NOMO-1 treated with dmso at 0.1 percent for 144 hours (cell line): ENCODE data around the gene ST3GAL2.
"Not testable (repeated sequence)": the region's sequence is repeated elsewhere in the genome, so short reads cannot be mapped to it uniquely, and the experiment has no call there.

Experiments
- DNase-seq: peaks from one replicate; lab custom pipeline; 2025; ENCODE audit not compliant: unreplicated experiment; lab: John Stamatoyannopoulos, UW

ST3GAL2 gene

DNA sequence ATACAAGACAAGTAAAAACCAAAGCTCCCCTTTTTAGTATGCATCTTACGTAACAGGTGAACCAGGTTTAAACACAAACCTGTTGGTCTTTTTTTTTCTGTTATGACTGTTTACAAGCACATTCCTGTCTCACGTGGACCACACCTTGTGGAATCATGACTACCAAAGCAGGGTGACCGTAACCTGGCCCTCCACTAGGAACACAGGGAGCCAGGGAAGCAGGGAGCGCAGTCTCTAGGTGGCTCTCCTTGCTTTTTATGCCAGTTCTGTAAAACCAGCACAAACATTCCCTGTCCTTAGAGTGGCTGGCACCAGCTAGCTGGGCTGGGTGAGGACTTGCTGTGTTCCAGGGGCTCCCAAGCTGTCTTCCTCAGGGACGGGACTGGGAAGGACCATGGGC, 48.1 kb downstream of the ST3GAL2 start:
- no peak for DNase-seq

GRCh38 chr16:70388006-70388680, 50.8 kb downstream of the ST3GAL2 start:
- no peak for DNase-seq

DNA sequence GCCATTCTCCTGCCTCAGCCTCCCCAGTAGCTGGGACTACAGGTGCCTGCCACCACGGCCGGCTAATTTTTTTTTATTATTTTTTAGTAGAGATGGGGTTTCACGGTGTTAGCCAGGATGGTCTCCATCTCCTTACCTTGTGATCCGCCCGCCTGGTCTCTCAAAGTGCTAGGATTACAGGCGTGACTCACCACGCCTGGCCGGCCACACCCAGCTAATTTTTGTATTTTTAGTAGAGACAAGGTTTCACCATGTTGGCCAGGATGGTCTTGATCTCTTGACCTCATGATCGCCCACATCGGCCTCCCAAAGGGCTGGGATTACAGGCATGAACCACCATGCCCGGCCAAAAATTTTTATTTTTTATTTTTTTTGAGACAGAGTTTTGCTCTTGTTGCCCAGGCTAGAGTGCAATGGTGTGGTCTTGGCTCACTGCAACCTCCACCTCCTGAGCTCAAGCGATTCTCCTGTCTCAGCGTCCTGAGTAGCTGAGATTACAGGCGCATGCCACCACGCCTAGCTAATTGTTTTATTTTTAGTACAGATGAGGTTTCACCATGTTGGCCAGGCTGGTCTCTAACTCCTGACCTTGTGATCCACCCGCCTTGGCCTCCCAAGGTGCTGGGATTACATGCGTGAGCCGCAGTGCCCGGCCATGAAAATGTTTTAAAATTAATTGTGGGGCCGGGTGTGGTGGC, 52.5 kb downstream of the ST3GAL2 start:
- DNase-seq = not testable (repeated sequence)

GRCh38 chr16:70383421-70383960, 55.4 kb downstream of the ST3GAL2 start:
- no peak for DNase-seq

DNA sequence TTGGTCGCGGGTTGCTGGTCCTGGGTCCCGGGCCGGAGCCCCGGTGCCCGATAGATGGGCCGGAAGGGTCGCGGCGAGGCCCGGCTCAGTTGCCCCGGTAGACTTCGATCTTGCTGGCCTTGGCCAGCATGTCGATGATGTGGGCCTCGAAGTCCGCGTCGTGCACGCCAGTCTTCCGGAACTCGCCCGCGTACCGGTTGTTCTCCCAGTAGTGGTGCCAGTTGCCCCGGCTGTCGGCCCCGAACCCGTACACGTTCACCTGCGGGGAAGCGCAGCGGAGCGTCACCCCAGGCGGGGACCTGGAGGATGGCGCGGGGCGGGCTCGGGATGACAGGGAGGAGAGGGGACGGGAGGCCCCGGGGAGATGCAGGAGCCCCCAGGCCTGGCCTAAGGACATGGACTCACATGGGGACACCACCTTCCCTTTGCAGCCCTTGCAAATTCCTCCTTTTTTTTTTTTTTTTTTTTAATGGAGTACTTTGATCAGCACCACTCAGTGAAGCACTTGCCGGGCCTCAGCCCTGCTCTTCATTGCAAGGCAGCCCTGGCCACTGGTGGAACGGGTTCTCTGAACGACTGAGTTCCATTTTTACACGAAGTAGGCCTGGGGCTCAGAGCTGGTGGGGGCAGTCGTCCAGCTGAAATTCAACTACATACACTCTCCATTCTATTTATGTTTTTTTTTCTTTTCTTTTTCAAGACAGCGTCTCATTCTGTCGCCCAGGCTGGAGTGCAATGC, 57.1 kb downstream of the ST3GAL2 start:
- DNase-seq = no peak

- DNase-seq = peak; percentile 99
These were observed 57.8 kb downstream of the ST3GAL2 start for GRCh38 chr16:70380919-70381603.

GRCh38 chr16:70380248-70380918, 58.5 kb downstream of the ST3GAL2 start:
- peak; percentile 68 for DNase-seq

DNA sequence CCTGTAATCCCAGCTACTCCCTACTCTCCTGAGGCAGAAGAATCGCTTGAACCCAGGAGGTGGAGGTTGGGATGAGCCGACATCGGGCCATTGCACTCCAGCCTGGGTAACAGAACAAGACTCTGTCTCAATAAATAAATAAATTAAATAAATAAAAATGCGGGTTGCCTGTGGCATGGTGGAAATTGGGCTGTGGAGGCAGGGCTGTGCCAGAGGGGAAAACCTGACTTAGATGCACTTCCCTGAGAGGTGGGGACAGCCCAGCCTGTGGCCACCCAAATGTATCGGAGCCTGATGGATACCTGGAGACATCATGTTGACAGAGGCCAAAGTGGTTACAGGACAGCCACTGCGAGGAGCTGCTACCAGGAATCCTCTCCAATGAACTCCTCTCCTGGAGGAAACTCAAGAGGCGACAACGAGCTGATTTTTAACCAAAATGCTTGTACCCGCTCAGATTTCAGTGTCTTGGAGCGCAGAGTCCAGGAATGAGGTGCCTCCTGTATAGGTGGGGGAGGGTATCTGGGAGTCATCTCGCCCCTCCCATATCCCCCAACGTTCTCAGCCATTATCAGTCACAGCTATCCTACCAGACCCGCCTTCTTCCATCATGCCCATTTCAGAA, 59.9 kb downstream of the ST3GAL2 start:
- no peak for DNase-seq

GRCh38 chr16:70377782-70378181, 61.1 kb downstream of the ST3GAL2 start:
- no peak for DNase-seq

- no peak for DNase-seq
These were observed 63.0 kb downstream of the ST3GAL2 start for GRCh38 chr16:70375636-70376611.

DNA sequence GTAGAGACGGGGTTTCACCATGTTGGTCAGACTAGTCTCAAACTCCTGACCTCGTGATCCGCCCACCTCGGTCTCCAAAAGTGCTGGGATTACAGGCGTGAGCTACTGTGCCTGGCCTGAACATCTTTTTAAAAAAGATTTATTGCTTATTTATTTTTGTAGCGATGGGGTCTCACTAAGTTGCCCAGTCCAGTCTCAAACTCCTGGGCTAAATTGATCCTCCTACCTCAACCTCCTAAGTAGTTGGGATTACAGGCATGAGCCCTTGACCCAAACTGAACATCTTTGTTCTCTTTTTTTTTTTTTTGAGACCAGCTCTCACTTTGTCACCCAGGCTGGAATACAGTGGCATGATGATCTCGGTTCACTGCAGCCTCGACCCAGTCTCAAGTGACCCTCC, 64.7 kb downstream of the ST3GAL2 start:
- DNase-seq = no peak

- no peak for DNase-seq
These were observed 65.8 kb downstream of the ST3GAL2 start for GRCh38 chr16:70372921-70373728.

- DNase-seq = no peak
These were observed 68.0 kb downstream of the ST3GAL2 start for GRCh38 chr16:70370924-70371323.

DNA sequence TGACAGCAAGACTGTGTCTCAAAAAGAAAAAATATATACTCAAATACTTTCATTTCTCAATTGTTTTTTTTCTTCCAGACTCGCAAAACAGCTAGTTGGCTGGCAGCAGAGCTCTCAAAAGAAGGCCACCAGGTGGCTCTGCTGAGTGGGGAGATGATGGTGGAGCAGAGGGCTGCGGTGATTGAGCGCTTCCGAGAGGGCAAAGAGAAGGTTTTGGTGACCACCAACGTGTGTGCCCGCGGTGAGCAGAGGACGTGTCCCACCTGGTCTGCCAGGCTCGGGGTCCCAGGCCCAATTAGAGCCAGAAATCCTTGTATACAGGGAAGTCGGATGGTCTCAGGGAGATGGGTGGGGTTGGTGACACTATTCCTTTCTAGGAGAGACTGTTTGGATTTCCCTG, 68.8 kb downstream of the ST3GAL2 start:
- DNase-seq = not testable (repeated sequence)

DNA sequence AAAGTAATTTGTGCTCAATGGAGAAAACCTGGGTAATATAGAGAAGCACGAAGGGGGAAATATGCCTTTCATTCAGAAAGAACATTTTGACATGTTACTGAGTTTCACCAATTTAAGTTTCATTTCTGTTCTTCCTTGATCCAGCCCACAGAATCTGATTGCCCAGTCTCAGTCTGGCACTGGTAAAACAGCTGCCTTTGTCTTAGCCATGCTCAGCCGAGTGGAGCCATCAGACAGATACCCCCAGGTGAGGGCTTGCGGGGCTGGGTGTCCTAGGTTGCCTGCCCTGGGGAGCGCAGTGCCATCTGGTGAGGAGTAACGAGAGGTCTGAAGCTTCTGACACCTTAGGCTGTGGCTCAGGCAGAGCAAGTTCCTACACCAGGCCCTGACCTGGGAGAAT, 74.5 kb downstream of the ST3GAL2 start:
- DNase-seq = no peak

DNA sequence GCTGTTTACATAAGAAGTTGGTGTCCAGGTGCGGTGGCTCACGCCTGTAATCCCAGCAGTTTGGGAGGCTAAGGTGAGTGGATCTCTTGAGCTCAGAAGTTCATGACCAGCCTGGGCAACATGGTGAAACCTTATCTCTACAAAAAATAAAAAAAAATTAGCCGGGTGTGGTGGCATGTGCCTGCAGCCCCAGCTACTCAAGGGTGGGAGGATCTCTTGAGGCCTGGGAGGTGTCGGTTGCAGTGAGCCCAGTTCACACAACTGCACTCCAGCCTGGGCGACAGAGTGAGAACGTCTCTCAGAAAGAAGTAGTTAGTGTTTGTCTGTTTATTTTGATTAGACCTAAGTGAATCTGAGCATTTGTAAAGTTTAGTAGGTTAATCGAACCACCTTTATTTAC, 79.3 kb downstream of the ST3GAL2 start:
- no peak for DNase-seq

DNA sequence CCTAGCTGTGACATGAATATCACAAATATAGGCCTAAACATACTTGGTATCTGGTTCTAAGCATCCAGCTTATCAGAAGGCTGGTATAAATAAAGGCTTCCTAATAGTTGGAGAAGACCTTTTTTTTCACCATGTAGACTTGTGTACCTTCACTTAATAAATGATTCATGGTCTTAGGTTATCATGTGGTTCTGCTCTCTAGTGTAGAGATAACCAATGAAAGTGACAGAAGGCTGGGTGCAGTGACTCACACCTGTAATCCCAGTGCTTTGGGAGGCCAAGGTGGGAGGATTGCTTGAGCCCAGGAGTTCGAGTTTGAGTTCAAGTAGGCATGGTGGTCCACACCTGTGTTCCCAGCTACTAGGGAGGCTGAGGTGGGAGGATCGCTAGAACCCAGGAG, 89.1 kb downstream of the ST3GAL2 start:
- DNase-seq = no peak

- no peak for DNase-seq
These were observed 89.9 kb downstream of the ST3GAL2 start for GRCh38 chr16:70348991-70349390.
